CD4-positive, alpha-beta memory T cell (primary cell): Measurements from ENCODE around the gene MAST4. TPM values are rescaled to one million over a fixed set of nuclear protein-coding genes. Genes with fewer than 3 reads are reported as not detected.

Experiments
- CTCF ChIA-PET: fragments of 350-600 bp; sonication (Branson Sonifier 250); formaldehyde crosslinking; loops from one replicate; lab custom pipeline; 2021; ENCODE audit warnings: inconsistent platforms; ENCODE audit not compliant: partially characterized antibody; lab: Charles Lee
- POLR2A ChIA-PET: fragments of 350-600 bp; sonication (Branson Sonifier 250); formaldehyde crosslinking; loops from one replicate; lab custom pipeline; 2021; ENCODE audit not compliant: partially characterized antibody; lab: Charles Lee
- DNase-seq, 5 donors: peaks; one replicate each; pipeline versions ENCODE4 v3.0.0 to v3.0.0-alpha.2; 2020 to 2022; ENCODE audit warnings: mixed read lengths in 1 of 5
- H3K27ac ChIP-seq: one replicate; pipeline ENCODE4 v1.7.0; 2013; ENCODE audit warnings: low read depth, low read length
- H3K27me3 ChIP-seq: 2 replicates; pipeline ENCODE4 v1.7.0; 2013; ENCODE audit warnings: mild to moderate bottlenecking, low read length, moderate library complexity; ENCODE audit not compliant: insufficient read depth
- H3K36me3 ChIP-seq: 2 replicates; pipeline ENCODE4 v1.7.0; 2013; ENCODE audit warnings: mild to moderate bottlenecking, low read length, moderate library complexity; ENCODE audit not compliant: insufficient read depth
- H3K4me1 ChIP-seq: 2 replicates; pipeline ENCODE4 v1.7.0; 2013; ENCODE audit warnings: mild to moderate bottlenecking, low read length, moderate library complexity; ENCODE audit not compliant: insufficient read depth
- H3K4me3 ChIP-seq, 2 donors: one replicate each; pipeline ENCODE4 v1.7.0; 2013; ENCODE audit warnings: low read length in 2 of 2, mild to moderate bottlenecking in 1 of 2
- H3K9me3 ChIP-seq, 2 donors: one replicate each; pipeline ENCODE4 v1.7.0; 2013; ENCODE audit warnings: low read length in 2 of 2, control low read depth in 1 of 2; ENCODE audit not compliant: control insufficient read depth in 1 of 2
- H3K27ac Mint-ChIP-seq, 7 donors: one replicate each; pipeline ENCODE4 v1.8.0; 2020 to 2021; ENCODE audit warnings: mixed read lengths in 7 of 7, mild to moderate bottlenecking in 6 of 7, inconsistent platforms in 3 of 7, moderate library complexity in 3 of 7
- H3K27me3 Mint-ChIP-seq, 2 donors: one replicate each; pipeline ENCODE4 v1.8.0; 2020 to 2021; ENCODE audit warnings: mixed read lengths in 2 of 2
- H3K36me3 Mint-ChIP-seq, 2 donors: one replicate each; pipeline ENCODE4 v1.8.0; 2020 to 2021; ENCODE audit warnings: mixed read lengths in 2 of 2, inconsistent platforms in 1 of 2, mild to moderate bottlenecking in 1 of 2
- H3K4me1 Mint-ChIP-seq, 4 donors: one replicate each; pipeline ENCODE4 v1.8.0; 2020 to 2021; ENCODE audit warnings: mixed read lengths in 4 of 4, mild to moderate bottlenecking in 1 of 4
- H3K4me3 Mint-ChIP-seq, 8 donors: one replicate each; pipeline ENCODE4 v1.8.0; 2020 to 2021; ENCODE audit warnings: mixed read lengths in 8 of 8, mild to moderate bottlenecking in 7 of 8, moderate library complexity in 6 of 8, inconsistent platforms in 3 of 8
- H3K9me3 Mint-ChIP-seq, 8 donors: one replicate each; pipeline ENCODE4 v1.8.0; 2020 to 2021; ENCODE audit warnings: mixed read lengths in 8 of 8, mild to moderate bottlenecking in 5 of 8, inconsistent platforms in 3 of 8, moderate library complexity in 1 of 8
- intact Hi-C: fragments of 100-400 bp; cut with micrococcal nuclease; formaldehyde crosslinking; loops from one replicate; pipeline ENCODE4 v1.15.1; 2023
- polyA plus RNA-seq, 2 donors: library from polyadenylated mRNA; unstranded; fragments of 300-500 nt; fragmentation: Illumina TruSeq; gene quantifications; one replicate each; pipeline ENCODE4 v1.2.3, GENCODE V29; 2021
- total RNA-seq, 2 experiments: library from RNA; stranded (reverse); gene quantifications; one replicate each; pipeline ENCODE4 v1.2.3, GENCODE V29; 2021

MAST4 gene
- total and polyA plus RNA-seq, 4 experiments from 2014 or later: 9.2 to 27.0 (median 21.3) TPM

DNA sequence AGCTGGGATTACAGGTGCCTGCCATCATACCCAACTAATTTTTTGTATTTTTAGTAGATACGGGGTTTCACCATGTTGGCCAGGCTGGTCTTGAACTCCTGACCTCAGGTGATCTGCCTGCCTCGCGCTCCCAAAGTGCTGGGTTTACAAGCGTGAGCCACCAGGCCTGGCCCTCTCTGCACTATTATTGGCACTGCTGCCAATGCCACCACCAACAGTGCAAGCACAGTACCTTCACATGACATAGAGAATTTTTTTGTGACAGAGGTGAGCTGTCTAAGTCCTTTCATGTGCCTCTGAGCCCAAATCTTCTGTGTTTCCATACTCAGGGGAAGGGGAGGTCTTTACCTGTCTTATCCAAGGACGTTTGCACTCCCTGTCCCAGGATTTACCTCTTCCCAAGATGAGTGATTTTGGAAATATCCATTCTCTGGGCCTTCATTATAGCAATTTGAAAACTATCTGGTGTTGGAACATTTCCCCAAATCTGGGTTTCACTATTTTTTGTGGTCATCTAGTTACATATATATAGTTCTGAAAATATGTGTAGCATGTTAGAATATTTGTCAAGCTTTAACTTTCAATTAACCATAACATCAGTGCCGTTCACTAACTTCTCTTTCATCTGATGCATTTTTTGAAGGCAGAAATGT lies 605.8 kb downstream of the MAST4 start:
- H3K9me3 ChIP-seq: peaks cover 0 to 5% of the 10 kb centered on the region in 2 donors
- peak overlapping the region in 2 of 8 donors; percentile 17 to 51 for H3K4me3 Mint-ChIP-seq
- intact Hi-C loops: no loop called here
- no peak for DNase-seq
- peaks cover 77% of the 10 kb centered on the region for H3K4me1 ChIP-seq
- H3K36me3 ChIP-seq: no peaks in the 10 kb centered on the region
- no peak overlapping the region for H3K27ac ChIP-seq
- peak overlapping the region; percentile 10 to 86 (median 69) for H3K27ac Mint-ChIP-seq
- ChIA-PET CTCF (interaction anchor here (0.7 to 29.6 kb wide), 3 partner anchors 13 to 39 kb away, joined by 3 to 851 read pairs (median 3); no protein-coding TSS in a partner anchor), POLR2A (interaction anchor here (1.1 to 17.3 kb wide), 6 partner anchors 11 to 39 kb away, joined by 3 to 703 read pairs (median 8); no protein-coding TSS in a partner anchor)
- peaks cover 3 to 8% of the 10 kb centered on the region in 2 donors for H3K36me3 Mint-ChIP-seq
- peaks cover 0 to 25% (median 11%) of the 10 kb centered on the region in 8 donors for H3K9me3 Mint-ChIP-seq
- no peak overlapping the region for H3K4me3 ChIP-seq
- no peaks in the 10 kb centered on the region for H3K27me3 ChIP-seq
- no peaks in the 10 kb centered on the region for H3K27me3 Mint-ChIP-seq
- peaks cover 55 to 94% (median 73%) of the 10 kb centered on the region in 4 donors for H3K4me1 Mint-ChIP-seq

DNA sequence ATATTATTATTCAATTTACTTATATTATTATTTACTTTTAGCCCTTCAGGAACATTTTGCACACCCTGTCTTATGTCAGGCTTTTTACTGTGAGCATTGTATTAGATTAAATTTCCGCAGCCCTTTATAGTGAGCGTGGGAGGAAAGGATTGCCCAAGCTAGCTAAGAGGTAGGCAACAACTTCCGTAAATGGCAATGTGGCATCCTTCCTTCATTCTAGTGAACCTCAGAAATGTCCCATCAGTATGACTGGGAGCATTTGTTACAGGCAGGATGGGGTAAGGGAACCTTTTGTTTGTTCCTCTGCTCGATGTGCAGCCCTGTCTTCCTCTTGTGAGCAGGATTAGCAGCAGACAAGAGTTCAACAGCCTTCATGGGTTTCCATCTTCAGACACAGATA lies 606.6 kb downstream of the MAST4 start:
- Mint-ChIP-seq H3K27me3 (no peaks in the 10 kb centered on the region), H3K4me3 (peak overlapping the region in 7 of 8 donors; percentile 50 to 78 (median 65)), H3K36me3 (peaks cover 3 to 8% of the 10 kb centered on the region in 2 donors), H3K4me1 (peaks cover 60 to 98% (median 77%) of the 10 kb centered on the region in 4 donors), H3K9me3 (peaks cover 0 to 25% (median 11%) of the 10 kb centered on the region in 8 donors), H3K27ac (peak overlapping the region; percentile 80 to 95 (median 86))
- intact Hi-C loops: no loop called here
- ChIA-PET CTCF (interaction anchor here (1.1 to 29.6 kb wide), 3 partner anchors 14 to 40 kb away, joined by 3 to 851 read pairs (median 6); no protein-coding TSS in a partner anchor), POLR2A (interaction anchor here (1.6 to 17.3 kb wide), 5 partner anchors 12 to 40 kb away, joined by 3 to 703 read pairs (median 12); no protein-coding TSS in a partner anchor)
- H3K9me3 ChIP-seq: peaks cover 0 to 5% of the 10 kb centered on the region in 2 donors
- no peak for DNase-seq
- H3K4me1 ChIP-seq: peaks cover 85% of the 10 kb centered on the region
- no peaks in the 10 kb centered on the region for H3K27me3 ChIP-seq
- no peak overlapping the region for H3K27ac ChIP-seq
- H3K36me3 ChIP-seq: no peaks in the 10 kb centered on the region
- H3K4me3 ChIP-seq: no peak overlapping the region

DNA sequence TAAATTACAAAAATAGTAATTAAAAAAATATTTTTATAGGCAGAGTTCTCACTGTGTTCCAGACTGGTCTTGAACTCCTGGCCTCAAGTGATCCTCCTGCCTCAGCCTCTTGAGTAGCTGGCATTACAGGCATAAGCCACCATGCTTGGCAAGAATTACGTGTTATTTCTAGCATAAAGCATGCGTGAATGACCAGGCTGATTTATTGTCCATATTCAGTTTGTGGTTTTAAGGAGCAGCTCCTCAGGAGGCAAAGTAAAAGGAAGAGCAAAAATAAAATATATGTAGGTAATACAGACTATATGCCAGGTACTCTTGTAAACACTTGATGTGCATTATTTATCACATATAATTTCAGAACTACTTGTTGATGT lies 607.5 kb downstream of the MAST4 start:
- intact Hi-C loops: no loop called here
- Mint-ChIP-seq H3K4me1 (peaks cover 63 to 97% (median 79%) of the 10 kb centered on the region in 4 donors), H3K9me3 (peaks cover 0 to 21% (median 11%) of the 10 kb centered on the region in 8 donors), H3K27ac (peak overlapping the region in 6 of 7 donors; percentile 72 to 95 (median 82)), H3K4me3 (peak overlapping the region in 2 of 8 donors; percentile 48 to 68), H3K27me3 (no peaks in the 10 kb centered on the region), H3K36me3 (peaks cover 3 to 6% of the 10 kb centered on the region in 2 donors)
- Histone ChIP-seq H3K36me3 (no peaks in the 10 kb centered on the region), H3K9me3 (peaks cover 0 to 5% of the 10 kb centered on the region in 2 donors), H3K4me1 (peaks cover 91% of the 10 kb centered on the region), H3K4me3 (no peak overlapping the region), H3K27me3 (no peaks in the 10 kb centered on the region), H3K27ac (no peak overlapping the region)
- ChIA-PET CTCF (interaction anchor here (0.6 to 29.6 kb wide), 3 partner anchors 15 to 1228 kb away, joined by 3 to 851 read pairs (median 6); no protein-coding TSS in a partner anchor), POLR2A (interaction anchor here (1.2 to 17.3 kb wide), 7 partner anchors 11 to 1279 kb away, joined by 3 to 703 read pairs (median 6); no protein-coding TSS in a partner anchor)
- no peak for DNase-seq

DNA sequence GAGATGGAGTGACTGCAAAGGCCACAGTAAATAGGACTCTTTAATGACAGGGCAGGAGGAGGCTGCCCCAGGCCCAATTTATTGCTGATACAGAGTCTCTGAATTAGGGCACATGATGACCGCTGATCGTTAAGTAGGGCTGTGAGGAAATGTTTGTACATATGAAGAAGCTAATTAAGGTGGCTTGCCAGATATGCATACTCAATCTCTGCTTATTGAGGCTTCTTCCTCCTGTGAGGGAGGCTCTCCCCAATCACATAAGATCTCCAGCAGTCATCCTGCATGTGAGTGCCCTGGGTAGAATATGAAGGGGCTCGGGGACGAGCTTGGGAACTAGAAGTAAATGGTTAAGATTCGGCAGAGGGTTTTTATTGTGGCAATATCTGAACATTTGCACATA lies 608.6 kb downstream of the MAST4 start:
- peak overlapping the region; percentile 1 for H3K27ac ChIP-seq
- ChIA-PET CTCF (interaction anchor here (0.7 to 29.6 kb wide), 3 partner anchors 16 to 1068 kb away, joined by 4 to 851 read pairs (median 6); no protein-coding TSS in a partner anchor), POLR2A (interaction anchor here (1.1 to 17.3 kb wide), 7 partner anchors 11 to 1012 kb away, joined by 3 to 703 read pairs (median 8); no protein-coding TSS in a partner anchor)
- peaks cover 88% of the 10 kb centered on the region for H3K4me1 ChIP-seq
- peak overlapping the region; percentile 77 to 97 (median 90) for H3K27ac Mint-ChIP-seq
- peaks cover 3 to 5% of the 10 kb centered on the region in 2 donors for H3K36me3 Mint-ChIP-seq
- peaks cover 64 to 96% (median 79%) of the 10 kb centered on the region in 4 donors for H3K4me1 Mint-ChIP-seq
- DNase-seq: no peak
- no peaks in the 10 kb centered on the region for H3K27me3 Mint-ChIP-seq
- H3K9me3 ChIP-seq: peaks cover 0 to 5% of the 10 kb centered on the region in 2 donors
- intact Hi-C loops: no loop called here
- no peaks in the 10 kb centered on the region for H3K27me3 ChIP-seq
- H3K4me3 ChIP-seq: peak overlapping the region in 1 of 2 donors; percentile 8
- peak overlapping the region in 6 of 8 donors; percentile 7 to 78 (median 70) for H3K4me3 Mint-ChIP-seq
- H3K36me3 ChIP-seq: no peaks in the 10 kb centered on the region
- peaks cover 0 to 13% (median 5%) of the 10 kb centered on the region in 8 donors for H3K9me3 Mint-ChIP-seq

DNA sequence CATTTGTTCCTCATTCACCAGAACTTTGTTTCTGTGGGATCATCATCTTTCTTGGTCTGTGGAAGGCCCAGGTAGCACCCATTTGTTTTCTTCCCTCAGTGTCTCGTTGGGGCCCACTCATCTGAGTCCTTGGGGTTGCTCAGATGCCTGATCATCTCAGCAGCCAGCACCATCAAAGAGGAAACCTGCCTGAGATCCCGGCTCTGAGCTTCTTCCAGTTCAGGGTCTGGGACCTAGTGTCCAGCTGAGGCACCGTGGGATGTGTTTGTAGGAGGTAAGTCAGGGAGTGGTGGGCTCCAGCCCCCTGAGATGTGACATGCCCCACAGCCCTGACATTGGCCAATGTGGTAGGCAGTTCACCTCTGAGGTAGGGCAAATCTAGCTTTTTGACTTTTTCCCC lies 609.8 kb downstream of the MAST4 start:
- Mint-ChIP-seq H3K27me3 (no peaks in the 10 kb centered on the region), H3K9me3 (peaks cover 0 to 11% (median 3%) of the 10 kb centered on the region in 8 donors), H3K4me1 (peaks cover 62 to 87% (median 77%) of the 10 kb centered on the region in 4 donors), H3K36me3 (peaks cover 1 to 2% of the 10 kb centered on the region in 2 donors), H3K27ac (peak overlapping the region; percentile 77 to 97 (median 90)), H3K4me3 (peak overlapping the region in 7 of 8 donors; percentile 17 to 81 (median 64))
- Histone ChIP-seq H3K9me3 (peaks cover 0 to 3% of the 10 kb centered on the region in 2 donors), H3K36me3 (no peaks in the 10 kb centered on the region), H3K4me3 (peak overlapping the region in 1 of 2 donors; percentile 30), H3K4me1 (peaks cover 82% of the 10 kb centered on the region), H3K27ac (peak overlapping the region; percentile 46), H3K27me3 (no peaks in the 10 kb centered on the region)
- ChIA-PET CTCF (interaction anchor here (1.0 to 29.6 kb wide), 6 partner anchors 10 to 1049 kb away, joined by 3 to 851 read pairs (median 4); no protein-coding TSS in a partner anchor), POLR2A (interaction anchor here (0.8 to 17.3 kb wide), 12 partner anchors 8 to 1080 kb away, joined by 3 to 703 read pairs (median 8); partner anchors contain the start of genes CD180 and PIK3R1)
- intact Hi-C loops: loop anchor here (2.0 kb wide), 2 partner anchors 19 to 1035 kb away; no protein-coding TSS in a partner anchor
- no peak for DNase-seq

DNA sequence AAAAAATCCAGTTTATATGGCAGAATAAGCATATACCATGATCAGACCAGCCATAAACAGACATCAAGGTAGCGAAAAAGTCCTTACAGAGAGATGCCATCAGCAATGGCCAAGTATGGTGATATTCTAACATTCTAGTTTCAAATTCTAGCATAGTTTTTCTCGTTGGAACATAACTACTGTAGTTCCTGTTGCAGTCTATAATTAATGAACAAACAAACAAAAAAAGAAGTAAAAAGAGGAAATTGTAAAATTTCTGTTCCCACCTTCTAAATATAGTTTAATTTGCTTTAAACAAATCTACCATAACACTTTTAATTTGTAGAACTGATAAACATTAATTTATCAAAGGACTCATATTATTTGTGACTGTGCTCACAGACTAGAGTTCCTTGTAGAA lies 610.3 kb downstream of the MAST4 start:
- H3K4me3 ChIP-seq: peak overlapping the region in 1 of 2 donors; percentile 30
- ChIA-PET CTCF (interaction anchor here (1.0 to 29.6 kb wide), 10 partner anchors 10 to 1049 kb away, joined by 3 to 851 read pairs (median 6); no protein-coding TSS in a partner anchor), POLR2A (interaction anchor here (0.6 to 17.3 kb wide), 23 partner anchors 9 to 1486 kb away, joined by 3 to 703 read pairs (median 5); partner anchors contain the start of genes CD180 and PIK3R1)
- no peaks in the 10 kb centered on the region for H3K36me3 ChIP-seq
- peaks cover 79% of the 10 kb centered on the region for H3K4me1 ChIP-seq
- intact Hi-C loops: loop anchor here (2.0 kb wide), 2 partner anchors 20 to 1036 kb away; no protein-coding TSS in a partner anchor
- peak overlapping the region; percentile 46 for H3K27ac ChIP-seq
- DNase-seq: no peak
- peak overlapping the region; percentile 77 to 97 (median 90) for H3K27ac Mint-ChIP-seq
- no peaks in the 10 kb centered on the region for H3K27me3 Mint-ChIP-seq
- H3K36me3 Mint-ChIP-seq: no peaks in the 10 kb centered on the region
- peaks cover 0 to 6% (median 0%) of the 10 kb centered on the region in 8 donors for H3K9me3 Mint-ChIP-seq
- peaks cover 60 to 82% (median 75%) of the 10 kb centered on the region in 4 donors for H3K4me1 Mint-ChIP-seq
- no peaks in the 10 kb centered on the region for H3K9me3 ChIP-seq
- H3K27me3 ChIP-seq: no peaks in the 10 kb centered on the region
- H3K4me3 Mint-ChIP-seq: peak overlapping the region; percentile 17 to 81 (median 60)
